Bronchial epithelial cell (primary cell): ENCODE measurements around the gene TRMT10B. TPM values are rescaled to one million over a fixed set of nuclear protein-coding genes. Genes with fewer than 3 reads are reported as not detected.

Source experiments
- DNase-seq: peaks from one replicate; pipeline ENCODE4 v3.0.0-alpha.2; 2010; ENCODE audit warnings: low read depth
- FAIRE-seq: peaks from 2 replicates; lab custom pipeline; 2011; peaks lifted over from hg19 to GRCh38; lab: Jason Lieb, UNC
- H3K27me3 ChIP-seq: 2 replicates; pipeline ENCODE4 v1.5.1; 2011; ENCODE audit warnings: low read length; ENCODE audit not compliant: control insufficient read depth, insufficient read depth
- H3K36me3 ChIP-seq: 2 replicates; pipeline ENCODE4 v1.5.1; 2011; ENCODE audit warnings: low read length; ENCODE audit not compliant: control insufficient read depth, insufficient read depth
- H3K4me3 ChIP-seq: 2 replicates; pipeline ENCODE4 v1.5.1; 2011; ENCODE audit warnings: mild to moderate bottlenecking, low read depth, low read length, control low read depth
- total RNA-seq: library from RNA; depleted of rRNA; stranded (reverse); fragments of >200 nt; gene quantifications from 2 replicates; pipeline ENCODE4 v1.2.1, GENCODE V29; 2014
- TF ChIP-seq, protein P1 (sequence below): IDR thresholded peaks from 2 replicates; pipeline ENCODE4 v1.5.1; 2011; ENCODE audit warnings: mild to moderate bottlenecking, moderate library complexity, low read length, control low read depth, inconsistent platforms; ENCODE audit not compliant: insufficient read depth, severe bottlenecking

The TRMT10B gene
- total RNA-seq, 1 donor from 2014 or later, result 3.2 TPM

DNA sequence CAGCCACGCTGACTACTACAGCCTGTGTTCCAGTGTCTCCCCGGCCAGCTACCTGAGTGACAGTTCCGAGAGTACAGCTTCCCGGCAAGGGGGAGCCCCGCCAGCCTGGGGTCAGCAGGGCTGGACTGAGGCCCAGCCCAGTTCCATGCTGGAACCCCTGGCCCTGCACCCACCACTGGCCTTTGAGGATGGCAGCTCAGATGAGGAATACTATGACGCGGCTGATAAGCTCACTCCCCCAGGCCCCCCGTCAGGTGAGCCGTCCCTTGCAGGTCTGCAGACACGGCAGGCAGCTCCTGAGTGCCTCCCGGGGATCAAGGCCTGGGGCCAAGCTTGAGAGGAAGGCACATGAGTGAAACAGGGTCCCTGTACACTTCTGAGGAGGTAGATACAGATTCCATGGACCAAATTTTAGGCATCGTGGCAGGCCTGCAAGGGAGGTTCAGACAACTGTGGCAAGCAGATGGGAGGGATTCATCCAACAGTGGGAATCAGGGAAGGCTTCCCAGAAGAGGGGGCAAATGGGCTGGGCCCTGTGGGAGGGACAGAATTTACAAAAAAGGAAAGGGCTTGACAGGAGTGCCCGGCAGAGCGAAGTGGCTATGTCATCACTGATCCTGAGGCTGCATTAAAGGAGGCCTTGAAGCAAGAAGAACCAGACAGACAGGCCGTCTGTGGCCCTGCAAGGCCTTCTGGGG is 12.8 kb upstream of the TRMT10B start:
- TF ChIP-seq, protein P1, sequence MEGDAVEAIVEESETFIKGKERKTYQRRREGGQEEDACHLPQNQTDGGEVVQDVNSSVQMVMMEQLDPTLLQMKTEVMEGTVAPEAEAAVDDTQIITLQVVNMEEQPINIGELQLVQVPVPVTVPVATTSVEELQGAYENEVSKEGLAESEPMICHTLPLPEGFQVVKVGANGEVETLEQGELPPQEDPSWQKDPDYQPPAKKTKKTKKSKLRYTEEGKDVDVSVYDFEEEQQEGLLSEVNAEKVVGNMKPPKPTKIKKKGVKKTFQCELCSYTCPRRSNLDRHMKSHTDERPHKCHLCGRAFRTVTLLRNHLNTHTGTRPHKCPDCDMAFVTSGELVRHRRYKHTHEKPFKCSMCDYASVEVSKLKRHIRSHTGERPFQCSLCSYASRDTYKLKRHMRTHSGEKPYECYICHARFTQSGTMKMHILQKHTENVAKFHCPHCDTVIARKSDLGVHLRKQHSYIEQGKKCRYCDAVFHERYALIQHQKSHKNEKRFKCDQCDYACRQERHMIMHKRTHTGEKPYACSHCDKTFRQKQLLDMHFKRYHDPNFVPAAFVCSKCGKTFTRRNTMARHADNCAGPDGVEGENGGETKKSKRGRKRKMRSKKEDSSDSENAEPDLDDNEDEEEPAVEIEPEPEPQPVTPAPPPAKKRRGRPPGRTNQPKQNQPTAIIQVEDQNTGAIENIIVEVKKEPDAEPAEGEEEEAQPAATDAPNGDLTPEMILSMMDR, result no peak
- no peaks in the 10 kb centered on the region for H3K36me3 ChIP-seq
- H3K27me3 ChIP-seq, result peaks cover 3% of the 10 kb centered on the region
- FAIRE-seq (no peak), DNase-seq (no peak)
- H3K4me3 ChIP-seq, result no peak overlapping the region

DNA sequence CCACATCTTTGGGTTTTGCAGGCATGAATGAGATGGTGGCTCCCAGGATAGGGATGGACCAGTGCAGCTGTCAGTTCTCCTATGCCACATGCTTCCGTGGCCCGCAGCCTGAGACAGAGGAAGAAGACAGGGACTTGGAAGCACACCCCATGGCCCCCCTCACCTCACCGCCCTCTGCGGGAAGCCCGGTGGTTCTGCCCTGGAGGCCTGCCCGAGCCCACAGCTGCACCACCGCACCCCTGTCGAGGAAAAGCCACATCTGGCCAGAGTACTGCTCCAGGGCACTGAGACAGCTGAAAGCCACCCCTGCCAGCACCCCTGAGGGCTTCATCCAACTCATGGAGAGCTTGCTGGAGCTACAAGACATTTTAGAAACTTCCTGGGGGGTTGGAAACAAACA is 7.6 kb upstream of the TRMT10B start:
- H3K36me3 ChIP-seq, result no peaks in the 10 kb centered on the region
- H3K4me3 ChIP-seq, result no peak overlapping the region
- no peak for FAIRE-seq
- DNase-seq, result no peak
- TF ChIP-seq, protein P1, result no peak
- H3K27me3 ChIP-seq, result peaks cover 3% of the 10 kb centered on the region

DNA sequence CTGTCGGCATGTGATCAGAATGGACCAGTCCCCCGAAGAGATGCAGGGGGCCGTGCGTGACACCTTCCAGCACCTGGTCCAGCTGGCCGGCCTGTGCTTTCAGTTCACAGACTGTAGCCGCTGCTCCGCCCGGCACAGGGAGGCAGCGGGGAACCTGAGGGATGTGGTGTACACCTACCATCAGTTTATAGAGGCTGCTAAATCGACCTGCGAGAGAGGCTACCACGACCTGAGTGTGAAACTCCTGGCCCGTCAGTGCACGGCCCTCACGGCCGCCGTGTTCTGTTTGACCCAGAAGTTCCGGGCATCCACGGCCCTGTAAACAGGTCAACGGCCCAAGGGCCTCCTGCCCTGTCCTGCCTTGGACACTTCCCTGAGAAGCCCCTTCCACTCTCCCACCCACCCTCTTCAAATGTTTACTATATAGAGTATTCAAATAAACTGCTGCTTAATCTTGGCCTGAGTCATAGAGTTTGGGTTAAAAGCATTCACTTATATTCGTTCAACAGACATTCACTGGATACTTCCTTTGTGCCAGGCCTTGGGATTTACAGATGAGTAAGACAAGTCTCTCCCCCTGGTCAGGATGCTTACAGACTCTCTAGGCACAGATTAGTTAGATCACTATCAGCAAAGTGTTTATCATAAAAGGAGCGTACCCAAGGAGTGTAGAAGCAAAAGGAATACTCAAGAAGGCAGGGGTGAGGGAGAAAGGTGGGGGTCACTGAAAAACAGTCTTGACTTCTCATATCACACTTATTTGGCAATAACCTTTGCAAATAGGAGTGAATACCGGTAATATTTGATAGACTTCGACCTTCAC is 6.9 kb upstream of the TRMT10B start:
- FAIRE-seq, result no peak
- Histone ChIP-seq H3K4me3 (no peak overlapping the region), H3K27me3 (peaks cover 3% of the 10 kb centered on the region), H3K36me3 (no peaks in the 10 kb centered on the region)
- DNase-seq, result peak; percentile 1
- TF ChIP-seq, protein P1, result no peak

DNA sequence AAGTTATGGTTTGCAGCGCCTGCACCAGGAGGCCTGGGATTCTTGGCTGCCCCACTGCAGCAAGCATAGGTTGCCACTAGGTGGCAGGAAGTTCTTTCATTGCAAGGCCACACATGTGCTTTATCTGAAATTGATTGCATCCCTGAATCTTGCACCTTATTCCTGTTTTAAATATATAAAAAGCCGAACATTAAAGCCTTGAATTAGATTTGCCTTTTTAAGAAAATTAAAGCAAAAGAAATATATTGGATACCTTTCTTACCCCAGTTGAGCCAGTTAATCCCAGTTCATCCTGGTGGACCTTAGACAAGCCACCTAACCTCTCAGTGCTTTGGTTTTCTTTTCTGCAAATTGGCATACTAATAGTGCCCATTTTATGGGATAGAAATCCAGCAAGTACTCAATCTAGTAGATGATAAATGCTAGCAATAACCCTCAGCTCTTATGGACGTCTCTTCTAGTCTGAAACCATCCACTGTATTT is 6.3 kb upstream of the TRMT10B start:
- FAIRE-seq (no peak), DNase-seq (peak; percentile 55)
- no peaks in the 10 kb centered on the region for H3K36me3 ChIP-seq
- peaks cover 3% of the 10 kb centered on the region for H3K27me3 ChIP-seq
- no peak overlapping the region for H3K4me3 ChIP-seq
- TF ChIP-seq, protein P1, result peak; percentile 90

DNA sequence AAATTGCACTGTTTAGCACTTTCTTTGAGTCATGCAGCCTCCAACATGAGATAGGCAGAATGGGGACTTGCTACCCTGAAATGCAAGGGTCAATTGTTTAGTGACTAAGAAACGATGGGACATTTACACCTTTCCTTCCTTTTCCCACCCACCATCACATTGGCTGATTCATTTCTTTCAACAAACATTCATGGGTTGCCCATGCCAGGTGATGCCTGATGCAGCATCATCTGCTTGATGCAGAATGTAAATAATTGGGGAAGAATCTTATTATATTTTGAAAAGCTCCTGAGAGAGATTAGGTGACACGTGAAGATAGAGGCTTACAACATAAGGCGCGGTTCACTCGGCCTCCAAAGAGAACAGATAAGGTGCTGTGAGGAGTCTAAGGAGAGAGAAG is 4.5 kb upstream of the TRMT10B start:
- DNase-seq (peak; percentile 10), FAIRE-seq (no peak)
- no peak overlapping the region for H3K4me3 ChIP-seq
- TF ChIP-seq, protein P1, result no peak
- H3K27me3 ChIP-seq, result peaks cover 3% of the 10 kb centered on the region
- no peaks in the 10 kb centered on the region for H3K36me3 ChIP-seq
